NB4 (cell line): ENCODE results near the gene ZCCHC7.

Experiments
- CTCF ChIP-seq: IDR thresholded peaks from one replicate; pipeline ENCODE4 v1.5.1; 2012; ENCODE audit warnings: low read depth, low read length
- MAX ChIP-seq: IDR thresholded peaks from 2 replicates; pipeline ENCODE4 v1.6.1; 2011; ENCODE audit warnings: low read depth, low read length
- POLR2A ChIP-seq: IDR thresholded peaks from 2 replicates; pipeline ENCODE4 v1.6.1; 2011; ENCODE audit warnings: mild to moderate bottlenecking; ENCODE audit not compliant: insufficient read length; ENCODE audit errors: extremely low read depth

- TF ChIP-seq POLR2A, result no peak
- TF ChIP-seq CTCF, result no peak
- no peak for TF ChIP-seq MAX
These were observed 98.5 kb downstream of the ZCCHC7 start for GRCh38 chr9:37218800-37219425.
